GM21381 (cell line): ENCODE data around the gene IGF2.
"Not testable (repeated sequence)": the region's sequence is repeated elsewhere in the genome, so short reads cannot be mapped to it uniquely, and the experiment has no call there.

Experiments
- ATAC-seq: cut with Tn5 transposase; IDR thresholded peaks from one replicate; pipeline ENCODE4 v1.9.1; 2021; ENCODE audit warnings: mild to moderate bottlenecking, moderate library complexity; ENCODE audit not compliant: unreplicated experiment

Gene IGF2, protein sequence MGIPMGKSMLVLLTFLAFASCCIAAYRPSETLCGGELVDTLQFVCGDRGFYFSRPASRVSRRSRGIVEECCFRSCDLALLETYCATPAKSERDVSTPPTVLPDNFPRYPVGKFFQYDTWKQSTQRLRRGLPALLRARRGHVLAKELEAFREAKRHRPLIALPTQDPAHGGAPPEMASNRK

GRCh38 chr11:2139123-2139521, at the start of gene IGF2:
IGF2 (minus strand) TSS chr11:2139389; CDS start chr11:2135523, 3,866 bp downstream.
- no peak for ATAC-seq

- no peak for ATAC-seq
Observed at GRCh38 chr11:2188745-2189144, 49.6 kb upstream of the IGF2 start.

DNA sequence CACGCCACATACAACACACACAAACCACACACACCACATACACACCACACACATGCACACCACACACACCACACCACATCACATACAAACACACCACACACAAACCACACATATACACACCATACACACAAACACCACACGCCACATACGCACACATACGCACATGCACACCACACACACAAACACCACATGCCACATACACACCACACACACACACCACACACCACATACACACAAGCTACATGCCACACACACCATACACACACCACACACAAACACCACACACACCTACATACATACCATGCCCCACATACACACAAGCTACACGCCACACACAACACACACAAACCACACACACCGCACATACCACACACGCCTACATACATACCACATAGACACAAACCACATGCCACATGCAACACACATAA, 48.1 kb upstream of the IGF2 start:
- no peak for ATAC-seq

DNA sequence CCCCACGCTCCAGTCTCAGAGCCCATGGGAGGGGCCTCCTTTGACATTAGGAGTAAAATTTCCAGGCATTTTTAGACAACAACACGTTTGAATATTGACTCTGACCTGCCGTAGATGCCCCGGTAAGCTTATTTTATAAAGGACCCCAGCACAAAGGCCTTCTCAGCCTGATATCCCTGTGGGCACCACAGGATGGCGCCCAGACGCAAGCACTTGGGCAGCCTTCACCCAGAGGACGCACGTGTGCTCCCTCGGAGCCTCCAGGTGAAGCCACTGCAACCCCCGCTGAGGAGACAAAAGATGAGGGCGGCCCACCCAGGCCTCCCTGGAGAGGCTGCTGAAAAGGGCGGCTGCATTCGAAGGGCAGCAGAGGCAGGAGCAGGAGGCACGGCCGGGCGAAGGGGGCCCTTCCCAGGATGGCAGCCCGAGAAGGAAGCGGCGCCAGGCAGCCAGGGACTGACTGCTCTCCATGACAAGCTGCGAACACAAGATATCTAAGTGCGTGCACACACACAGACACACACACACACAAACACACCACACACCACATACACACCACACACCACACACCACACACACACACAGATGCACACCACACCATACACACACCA, 47.6 kb upstream of the IGF2 start:
- ATAC-seq, result no peak

- no peak for ATAC-seq
Observed at GRCh38 chr11:2185324-2186085, 46.3 kb upstream of the IGF2 start.

- no peak for ATAC-seq
Observed at GRCh38 chr11:2182692-2183474, 43.7 kb upstream of the IGF2 start.

- no peak for ATAC-seq
Observed at GRCh38 chr11:2182075-2182474, 42.9 kb upstream of the IGF2 start.

DNA sequence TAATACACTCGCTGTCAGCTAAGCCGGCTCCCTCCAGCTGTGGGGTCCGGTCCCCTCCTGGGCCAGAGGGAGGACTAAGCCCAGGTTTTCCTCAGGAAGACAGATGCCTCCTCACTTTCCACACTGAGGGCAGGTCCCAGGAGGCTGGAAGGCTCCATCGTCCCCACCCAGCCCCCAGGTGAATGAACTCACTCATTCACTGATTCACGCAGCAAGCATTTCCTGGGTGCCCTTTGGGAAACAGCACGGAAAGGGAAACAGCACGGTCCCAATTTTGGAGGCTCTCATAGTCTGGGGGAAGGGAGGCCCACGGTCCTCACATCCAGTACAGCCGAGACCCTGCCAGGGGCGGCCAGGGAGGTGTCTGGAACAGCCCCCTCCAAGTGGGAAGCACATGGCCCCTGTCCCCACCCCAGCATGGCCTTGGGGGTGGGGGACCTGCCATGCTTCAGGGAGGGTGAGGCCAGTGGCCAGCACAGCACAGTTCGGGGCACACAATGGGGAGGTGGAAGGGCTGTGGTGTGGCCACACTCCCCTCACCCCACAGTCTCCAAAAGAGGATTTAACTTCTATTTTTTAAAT, 41.7 kb upstream of the IGF2 start:
- ATAC-seq, result no peak

- no peak for ATAC-seq
Observed at GRCh38 chr11:2180347-2180746, 41.2 kb upstream of the IGF2 start.

DNA sequence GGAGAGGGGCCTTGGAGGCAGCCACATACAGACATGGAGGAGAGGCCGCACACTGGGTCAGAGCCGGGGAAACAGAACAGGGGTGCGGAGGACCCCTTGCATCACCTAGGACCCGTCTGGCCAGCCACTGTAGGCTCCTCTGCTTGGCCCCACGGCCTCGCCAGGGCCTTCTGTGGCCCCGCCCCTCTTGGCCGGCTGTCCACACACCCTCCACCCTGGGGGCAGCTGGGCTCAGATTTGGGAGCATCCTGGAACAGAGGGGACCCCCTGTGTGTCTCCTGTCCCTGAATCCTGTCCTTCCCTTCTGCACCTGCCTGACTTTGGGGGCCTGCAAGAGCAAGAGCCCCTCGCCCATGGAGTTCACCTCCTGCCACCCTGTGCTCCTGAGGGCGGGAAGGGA, 40.3 kb upstream of the IGF2 start:
- ATAC-seq, result no peak

- ATAC-seq, result no peak
Observed at GRCh38 chr11:2178906-2179494, 39.8 kb upstream of the IGF2 start.

- ATAC-seq, result not testable (repeated sequence)
Observed at GRCh38 chr11:2178055-2178773, 39.0 kb upstream of the IGF2 start.

DNA sequence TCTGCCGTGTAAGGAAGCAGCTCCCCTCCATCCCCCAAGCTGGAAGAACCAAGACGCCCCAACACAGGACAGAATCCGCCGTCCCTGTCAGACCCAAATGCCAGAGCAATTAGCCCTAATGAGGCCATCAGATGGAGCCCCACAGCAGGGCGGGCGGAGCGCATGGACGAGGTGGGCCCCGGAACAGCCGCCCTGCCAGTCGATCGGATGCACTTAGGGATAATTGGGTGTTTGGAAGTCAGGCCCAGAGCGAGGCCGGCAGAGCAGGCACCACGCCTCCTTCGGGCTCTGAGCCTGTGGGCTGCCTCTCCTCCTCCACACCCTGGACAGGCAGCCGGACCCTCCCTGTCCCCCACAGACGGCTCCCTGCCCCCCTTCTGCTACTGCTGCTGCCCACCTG, 37.9 kb upstream of the IGF2 start:
- ATAC-seq, result no peak

- no peak for ATAC-seq
Observed at GRCh38 chr11:2176389-2176900, 37.3 kb upstream of the IGF2 start.

DNA sequence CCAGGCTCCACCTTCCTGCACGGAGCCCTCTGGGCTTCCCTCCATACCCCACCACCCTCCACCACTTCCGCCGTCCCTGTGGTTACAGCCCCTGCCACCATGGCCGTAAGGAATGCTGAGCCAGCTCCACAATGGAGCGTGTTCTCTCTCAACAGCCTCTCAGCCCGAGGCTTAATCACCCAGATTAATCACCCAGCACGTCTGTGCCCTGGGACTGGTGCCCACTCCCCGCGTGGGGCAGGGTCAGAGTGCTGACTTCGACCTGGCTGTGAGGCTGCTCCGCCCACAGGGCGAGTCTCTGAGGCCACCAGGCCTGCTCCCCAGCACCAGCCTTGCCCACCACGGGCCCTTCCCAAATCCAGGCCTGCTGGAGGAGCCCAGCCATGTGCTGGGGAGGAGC, 36.5 kb upstream of the IGF2 start:
- no peak for ATAC-seq

DNA sequence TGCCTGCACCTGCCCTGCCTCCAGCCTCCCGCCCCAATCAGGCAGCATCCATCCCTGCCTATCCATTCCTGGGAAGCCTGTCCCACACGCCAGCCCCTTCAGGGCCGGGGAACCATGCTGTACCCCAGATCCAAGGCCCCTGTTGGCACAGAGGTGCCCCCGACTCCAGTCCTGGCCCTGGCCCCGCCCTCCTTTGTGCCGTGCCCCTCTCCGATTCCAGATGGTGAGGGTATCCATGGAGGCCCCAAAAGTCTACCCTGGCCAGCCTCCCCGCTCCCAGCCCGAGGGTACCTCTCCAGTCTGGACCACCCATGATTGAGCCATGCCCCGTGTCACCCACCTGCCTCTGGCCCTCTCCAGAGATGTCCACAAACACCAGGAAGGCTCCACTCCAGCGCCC, 35.2 kb upstream of the IGF2 start:
- no peak for ATAC-seq

GRCh38 chr11:2173761-2174160, 34.6 kb upstream of the IGF2 start:
- no peak for ATAC-seq

DNA sequence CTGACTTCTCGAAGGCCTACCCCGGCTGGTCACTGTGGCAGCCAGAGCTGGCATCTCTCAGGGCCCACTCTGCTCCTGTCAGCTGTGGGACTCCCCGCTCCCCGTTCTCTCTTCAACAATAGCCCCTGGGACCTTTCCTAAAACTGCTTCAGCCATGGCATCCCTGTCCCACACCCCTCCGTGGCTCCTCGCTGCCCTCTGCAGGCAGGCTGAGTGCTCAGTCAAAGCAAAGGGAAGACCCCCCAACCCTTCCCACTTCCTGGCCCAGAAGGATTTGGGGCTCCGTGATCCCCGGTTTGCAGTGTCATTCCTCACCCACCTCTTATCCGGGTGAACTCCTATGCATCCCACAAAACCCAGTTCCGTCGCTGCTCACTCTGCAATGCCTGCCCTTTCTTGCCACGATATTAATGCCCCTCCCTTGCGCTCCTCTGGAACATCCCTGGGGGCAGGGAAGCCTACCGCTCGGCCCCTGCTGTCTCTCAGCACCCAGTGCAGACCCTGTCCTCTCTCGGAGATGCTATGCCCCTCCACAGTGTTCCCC, 34.0 kb upstream of the IGF2 start:
- no peak for ATAC-seq

GRCh38 chr11:2172676-2173075, 33.5 kb upstream of the IGF2 start:
- ATAC-seq, result no peak

- ATAC-seq, result no peak
Observed at GRCh38 chr11:2171591-2172003, 32.4 kb upstream of the IGF2 start, which contains the start of gene TH. TH (minus strand) TSS chr11:2171815; CDS start chr11:2171786, 29 bp downstream.
